ENCODE results near the gene MLPH.

The MLPH gene

DNA sequence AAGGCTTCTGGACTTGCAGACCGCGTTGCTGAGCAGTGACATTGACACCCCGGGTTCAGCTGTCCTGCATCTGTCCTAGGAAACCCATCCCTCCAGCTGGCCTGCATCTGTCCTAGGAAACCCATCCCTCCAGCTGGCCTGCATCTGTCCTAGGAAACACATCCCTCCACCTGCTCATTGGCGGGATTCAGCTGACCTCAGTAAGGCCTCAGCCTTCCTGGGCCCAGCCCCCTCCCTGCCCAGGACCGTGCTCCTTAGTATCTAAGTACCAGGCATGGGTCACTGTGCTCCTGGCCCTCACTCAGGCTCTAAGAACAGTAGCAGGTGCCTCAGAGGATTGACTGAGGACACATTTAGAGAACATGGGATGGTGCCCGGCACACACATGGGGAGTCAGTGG is 1.2 kb downstream of the MLPH start:
- TF ChIP-seq ZFX (IDR thresholded peaks at IDR 0.05): no peak
- peak overlapping the region; percentile 99 for H3K27ac ChIP-seq

DNA sequence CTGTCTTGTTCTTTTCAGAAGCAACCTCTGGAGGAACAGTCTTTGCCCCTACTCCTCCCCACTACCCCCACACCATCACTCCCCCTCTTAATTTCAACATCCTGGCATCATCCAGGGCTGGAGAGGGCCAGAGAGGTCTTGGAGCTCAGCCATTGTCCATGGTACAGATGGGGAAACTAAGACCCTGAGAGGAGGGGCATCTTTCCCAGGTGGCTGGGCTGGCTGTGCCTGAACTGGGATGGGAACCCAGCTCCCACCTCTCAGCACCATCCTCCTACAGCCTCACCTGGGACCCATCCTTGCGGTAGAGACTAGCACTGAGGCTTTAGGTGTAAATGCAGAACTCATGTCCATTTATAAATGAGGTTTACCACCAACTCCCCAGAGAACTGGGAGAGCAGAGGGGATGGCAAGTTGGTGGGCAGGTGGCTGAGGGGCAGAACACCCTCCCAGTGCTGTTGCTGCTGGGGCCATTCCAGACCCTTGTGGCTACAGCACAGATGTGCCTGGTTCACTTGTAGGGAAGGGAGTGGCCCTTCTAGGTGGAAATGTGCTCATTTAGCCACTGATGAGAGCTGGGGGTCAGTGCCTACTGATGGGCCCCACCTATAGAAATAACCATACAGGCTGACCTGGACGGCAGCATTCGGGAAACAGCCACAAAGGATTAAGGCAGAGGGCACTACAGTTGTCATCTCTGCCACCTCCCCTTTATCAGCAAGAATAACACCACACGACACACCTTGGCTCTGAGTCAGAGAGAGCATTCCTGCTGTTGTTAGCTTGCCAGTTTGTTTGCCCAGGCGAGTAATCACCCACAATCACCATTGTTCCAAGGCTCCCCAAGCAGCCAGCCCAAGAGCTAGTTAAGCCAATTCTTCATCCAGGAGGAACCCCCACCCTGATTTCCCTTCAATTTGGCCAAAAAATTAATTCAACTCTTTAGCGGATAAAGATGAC is 2.1 kb downstream of the MLPH start:
- peak overlapping the region; percentile 99 for H3K27ac ChIP-seq
- no peak for TF ChIP-seq ZFX (IDR thresholded peaks at IDR 0.05)
- TF ChIP-seq, protein P1, sequence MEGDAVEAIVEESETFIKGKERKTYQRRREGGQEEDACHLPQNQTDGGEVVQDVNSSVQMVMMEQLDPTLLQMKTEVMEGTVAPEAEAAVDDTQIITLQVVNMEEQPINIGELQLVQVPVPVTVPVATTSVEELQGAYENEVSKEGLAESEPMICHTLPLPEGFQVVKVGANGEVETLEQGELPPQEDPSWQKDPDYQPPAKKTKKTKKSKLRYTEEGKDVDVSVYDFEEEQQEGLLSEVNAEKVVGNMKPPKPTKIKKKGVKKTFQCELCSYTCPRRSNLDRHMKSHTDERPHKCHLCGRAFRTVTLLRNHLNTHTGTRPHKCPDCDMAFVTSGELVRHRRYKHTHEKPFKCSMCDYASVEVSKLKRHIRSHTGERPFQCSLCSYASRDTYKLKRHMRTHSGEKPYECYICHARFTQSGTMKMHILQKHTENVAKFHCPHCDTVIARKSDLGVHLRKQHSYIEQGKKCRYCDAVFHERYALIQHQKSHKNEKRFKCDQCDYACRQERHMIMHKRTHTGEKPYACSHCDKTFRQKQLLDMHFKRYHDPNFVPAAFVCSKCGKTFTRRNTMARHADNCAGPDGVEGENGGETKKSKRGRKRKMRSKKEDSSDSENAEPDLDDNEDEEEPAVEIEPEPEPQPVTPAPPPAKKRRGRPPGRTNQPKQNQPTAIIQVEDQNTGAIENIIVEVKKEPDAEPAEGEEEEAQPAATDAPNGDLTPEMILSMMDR (conservative IDR thresholded peaks at IDR 0.05): no peak

DNA sequence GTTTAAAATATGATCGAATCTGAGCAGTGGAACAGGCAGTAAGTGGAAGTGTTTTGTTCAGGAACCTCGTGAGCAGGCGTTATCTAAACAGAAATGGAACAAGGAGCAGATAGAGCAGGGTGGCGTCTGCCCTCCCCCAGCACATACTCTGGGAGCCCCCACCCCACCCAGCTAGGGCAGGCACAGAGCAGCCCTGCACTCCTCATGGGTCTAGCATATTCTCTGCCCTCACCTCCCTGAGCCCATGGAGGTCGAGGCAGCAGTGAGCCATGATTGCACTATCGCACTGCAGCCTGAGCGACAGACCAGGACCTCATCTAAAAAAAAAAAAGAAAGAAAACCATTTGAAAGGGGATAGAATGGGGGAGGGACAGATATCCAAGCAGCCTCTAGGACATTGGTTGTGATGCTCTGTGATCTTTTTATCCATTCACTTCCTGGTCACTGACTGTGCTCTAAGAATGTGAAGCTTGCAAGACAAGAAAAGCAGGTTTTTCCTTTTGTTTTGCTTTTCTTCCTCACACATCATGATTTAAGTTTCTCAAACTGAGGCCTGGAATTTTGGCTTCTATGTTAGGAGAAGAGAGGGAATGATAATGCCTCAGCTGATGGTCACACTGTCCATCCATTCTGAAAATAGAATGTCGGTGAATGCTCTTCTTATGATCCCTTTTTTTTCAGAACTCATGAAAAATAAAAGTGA is 3.1 kb downstream of the MLPH start:
- TF ChIP-seq, protein P1 (conservative IDR thresholded peaks at IDR 0.05): no peak
- no peak for TF ChIP-seq ZFX (IDR thresholded peaks at IDR 0.05)
- peak overlapping the region; percentile 99 for H3K27ac ChIP-seq

DNA sequence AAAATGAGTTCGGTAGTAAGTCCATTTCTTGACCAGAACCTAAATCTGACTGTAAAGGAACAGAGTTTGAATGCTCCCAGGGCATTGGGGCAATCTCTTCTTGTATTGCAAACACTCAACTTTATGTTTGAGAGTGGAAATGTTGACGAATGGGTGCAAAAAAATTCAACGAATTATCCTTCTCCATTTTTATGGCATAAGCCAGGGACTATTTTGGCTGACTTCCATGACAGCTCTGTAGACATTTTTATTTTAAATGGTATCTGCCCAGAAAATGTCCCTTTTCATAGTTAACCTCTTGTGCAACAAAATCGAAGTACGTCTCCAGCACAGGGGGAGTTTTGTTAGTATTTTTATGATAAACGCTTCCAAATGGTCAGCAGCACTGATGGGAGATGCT is 3.7 kb downstream of the MLPH start:
- TF ChIP-seq ZFX (IDR thresholded peaks at IDR 0.05): no peak
- TF ChIP-seq, protein P1 (conservative IDR thresholded peaks at IDR 0.05): no peak
- H3K27ac ChIP-seq: 0 out of 2 replicates have a peak overlapping the region, but pooled peaks have one; percentile 15

DNA sequence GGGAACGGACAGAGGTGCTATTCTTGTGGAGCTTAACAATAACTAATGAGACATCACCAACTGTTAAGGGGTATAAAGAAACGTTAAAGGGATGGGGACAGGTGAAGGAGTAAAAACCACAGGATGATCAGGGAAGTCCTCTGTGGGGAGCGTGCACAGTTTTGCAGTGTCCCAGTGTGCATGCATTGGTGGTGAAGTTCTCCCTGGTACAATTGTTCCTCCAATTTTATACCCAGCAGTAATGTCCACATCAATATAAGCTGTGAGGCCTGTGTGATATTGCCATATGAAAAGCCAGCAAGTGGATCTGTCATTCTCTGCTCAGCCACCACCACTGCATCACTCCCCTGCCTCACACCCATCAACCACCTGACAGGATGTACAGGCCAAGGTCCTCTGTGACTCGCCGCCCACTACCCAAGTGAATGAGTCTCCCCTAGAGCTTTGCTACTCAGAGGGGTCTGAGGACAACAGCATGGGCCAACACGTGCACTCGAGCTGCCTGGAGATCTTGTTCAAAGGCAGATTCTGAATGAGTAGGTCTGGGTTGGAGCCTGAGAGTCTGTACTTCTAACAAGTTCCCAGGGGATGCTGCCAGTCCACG is 4.6 kb downstream of the MLPH start:
- no peak for TF ChIP-seq ZFX (IDR thresholded peaks at IDR 0.05)
- TF ChIP-seq, protein P1 (conservative IDR thresholded peaks at IDR 0.05): no peak
- H3K27ac ChIP-seq: 0 out of 2 replicates have a peak overlapping the region, but pooled peaks have one; percentile 15

DNA sequence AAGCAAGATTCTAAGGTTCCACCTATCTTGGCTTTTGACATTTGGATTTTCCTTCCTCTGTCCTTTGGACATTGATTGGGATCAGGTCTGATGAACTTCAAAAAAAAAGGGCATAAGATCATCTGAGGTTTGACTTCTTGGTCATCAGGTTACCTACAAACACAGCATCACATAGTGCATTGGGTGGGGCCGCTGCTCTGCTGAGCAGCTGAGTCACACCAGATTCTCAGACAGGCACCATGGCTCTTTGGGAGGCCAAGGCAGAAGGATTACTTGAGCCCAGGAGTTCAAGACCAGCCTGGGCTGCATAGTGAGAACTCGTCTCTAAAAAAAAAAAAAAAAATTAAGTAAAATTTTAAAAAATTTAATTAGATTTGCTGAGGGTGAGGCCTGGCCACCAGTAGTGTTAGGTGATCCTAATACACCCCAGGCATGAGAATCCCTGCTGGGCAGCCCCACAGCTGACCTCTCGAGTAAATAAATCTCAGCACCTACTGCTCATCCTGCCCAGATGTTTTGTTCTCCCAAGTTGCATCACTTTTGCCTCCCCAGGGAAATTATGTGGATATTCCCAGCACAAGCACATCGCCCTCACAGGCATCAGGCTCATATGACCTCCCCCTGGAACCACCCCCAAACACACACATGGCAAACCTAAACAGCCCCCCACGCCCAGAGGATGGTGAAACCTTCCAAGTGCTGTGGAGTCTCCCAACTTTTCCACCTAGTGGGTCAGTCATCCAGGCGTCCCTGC is 5.3 kb downstream of the MLPH start:
- H3K27ac ChIP-seq: no peak overlapping the region
- TF ChIP-seq, protein P1 (conservative IDR thresholded peaks at IDR 0.05): no peak
- no peak for TF ChIP-seq ZFX (IDR thresholded peaks at IDR 0.05)

DNA sequence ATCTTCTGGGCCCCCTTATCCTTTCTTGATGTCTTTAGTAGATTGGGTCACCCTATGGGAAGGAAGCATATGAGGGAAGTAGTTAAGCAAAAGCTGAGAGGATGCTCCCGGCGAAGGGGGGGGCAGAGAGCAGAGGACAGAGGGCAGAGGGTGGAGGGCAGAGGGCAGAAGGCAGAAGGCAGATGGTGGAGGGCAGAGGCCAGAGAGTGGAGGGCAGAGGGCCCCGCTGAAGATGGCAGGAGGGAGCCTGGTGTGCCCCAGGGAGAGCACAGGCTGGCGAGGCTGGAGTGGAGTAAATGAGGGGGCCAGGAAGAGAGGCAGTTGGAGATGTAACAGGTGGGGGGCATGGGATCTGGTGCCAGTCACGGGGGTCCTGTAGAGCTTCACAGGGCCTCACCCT is 7.0 kb downstream of the MLPH start:
- no peak for TF ChIP-seq ZFX (IDR thresholded peaks at IDR 0.05)
- TF ChIP-seq, protein P1 (conservative IDR thresholded peaks at IDR 0.05): no peak
- no peak overlapping the region for H3K27ac ChIP-seq

Measured in C4-2B (cell line).